Measurements from ENCODE around the gene OCLN.
"Not testable (repeated sequence)": the region's sequence is repeated elsewhere in the genome, so short reads cannot be mapped to it uniquely, and the experiment has no call there.

Gene OCLN

GRCh38 chr5:69492391-69492922 is at the start of gene OCLN:
Gene OCLN (plus strand): TSS chr5:69492790. CDS start chr5:69504245, 11,455 bp downstream.
- Mint-ChIP-seq H3K27ac (no peak within 1 kb of the TSS), H3K27me3 (peaks cover 66% of the 10 kb centered on the region), H3K36me3 (ENCODE audit: low read depth) (no peaks in the 10 kb centered on the region), H3K4me1 (ENCODE audit: low read depth) (peaks cover 14% of the 10 kb centered on the region), H3K9me3 (no peaks in the 10 kb centered on the region), H3K4me3 (peak within 1 kb of the TSS; percentile 75)
- peak; percentile 53 for DNase-seq

GRCh38 chr5:69444127-69444754 is 48.3 kb upstream of the OCLN start:
- no peak for DNase-seq
- Mint-ChIP-seq H3K4me3 (no peak overlapping the region), H3K4me1 (ENCODE audit: low read depth) (no peaks in the 10 kb centered on the region), H3K9me3 (no peaks in the 10 kb centered on the region), H3K36me3 (ENCODE audit: low read depth) (no peaks in the 10 kb centered on the region), H3K27me3 (no peaks in the 10 kb centered on the region), H3K27ac (no peak overlapping the region)

- Mint-ChIP-seq H3K4me3 (no peak overlapping the region), H3K27me3 (peaks cover 3% of the 10 kb centered on the region), H3K9me3 (no peaks in the 10 kb centered on the region), H3K4me1 (ENCODE audit: low read depth) (no peaks in the 10 kb centered on the region), H3K36me3 (ENCODE audit: low read depth) (no peaks in the 10 kb centered on the region), H3K27ac (no peak overlapping the region)
- DNase-seq, result no peak
Measured at GRCh38 chr5:69449511-69449910, 43.1 kb upstream of the OCLN start.

GRCh38 chr5:69450116-69450515 is 42.5 kb upstream of the OCLN start:
- no peaks in the 10 kb centered on the region for H3K36me3 Mint-ChIP-seq (ENCODE audit: low read depth)
- H3K4me3 Mint-ChIP-seq, result no peak overlapping the region
- DNase-seq, result no peak
- no peaks in the 10 kb centered on the region for H3K4me1 Mint-ChIP-seq (ENCODE audit: low read depth)
- peaks cover 7% of the 10 kb centered on the region for H3K27me3 Mint-ChIP-seq
- H3K27ac Mint-ChIP-seq, result no peak overlapping the region
- no peaks in the 10 kb centered on the region for H3K9me3 Mint-ChIP-seq

- not testable (repeated sequence) for H3K9me3 Mint-ChIP-seq, H3K27me3 Mint-ChIP-seq
Measured at GRCh38 chr5:69450527-69450926, 42.1 kb upstream of the OCLN start.

GRCh38 chr5:69451941-69452647 is 40.5 kb upstream of the OCLN start:
- no peak overlapping the region for H3K27ac Mint-ChIP-seq
- no peaks in the 10 kb centered on the region for H3K4me1 Mint-ChIP-seq (ENCODE audit: low read depth)
- H3K27me3 Mint-ChIP-seq, result peaks cover 7% of the 10 kb centered on the region

More at GRCh38 chr5:69450527-69450926, 42.1 kb upstream of the OCLN start:
- H3K27ac Mint-ChIP-seq; H3K36me3 Mint-ChIP-seq (ENCODE audit: low read depth); H3K4me1 Mint-ChIP-seq (ENCODE audit: low read depth); H3K4me3 Mint-ChIP-seq; DNase-seq: not testable (repeated sequence)

GRCh38 chr5:69453487-69453886 is 39.1 kb upstream of the OCLN start:
- H3K36me3 Mint-ChIP-seq (ENCODE audit: low read depth); H3K4me1 Mint-ChIP-seq (ENCODE audit: low read depth); H3K9me3 Mint-ChIP-seq; DNase-seq; H3K27me3 Mint-ChIP-seq; H3K4me3 Mint-ChIP-seq; H3K27ac Mint-ChIP-seq: not testable (repeated sequence)

More at GRCh38 chr5:69451941-69452647, 40.5 kb upstream of the OCLN start:
- H3K9me3 Mint-ChIP-seq, result no peaks in the 10 kb centered on the region
- H3K4me3 Mint-ChIP-seq, result no peak overlapping the region
- H3K36me3 Mint-ChIP-seq (ENCODE audit: low read depth), result no peaks in the 10 kb centered on the region
- no peak for DNase-seq

- H3K36me3 Mint-ChIP-seq (ENCODE audit: low read depth), result no peaks in the 10 kb centered on the region
- no peak overlapping the region for H3K27ac Mint-ChIP-seq
- no peak overlapping the region for H3K4me3 Mint-ChIP-seq
- DNase-seq, result no peak
- H3K9me3 Mint-ChIP-seq, result no peaks in the 10 kb centered on the region
- no peaks in the 10 kb centered on the region for H3K4me1 Mint-ChIP-seq (ENCODE audit: low read depth)
- peaks cover 18% of the 10 kb centered on the region for H3K27me3 Mint-ChIP-seq
Measured at GRCh38 chr5:69454460-69455249, 37.9 kb upstream of the OCLN start.

- H3K27ac Mint-ChIP-seq; H3K4me1 Mint-ChIP-seq (ENCODE audit: low read depth); DNase-seq; H3K4me3 Mint-ChIP-seq; H3K36me3 Mint-ChIP-seq (ENCODE audit: low read depth); H3K9me3 Mint-ChIP-seq: not testable (repeated sequence)
- peaks cover 19% of the 10 kb centered on the region for H3K27me3 Mint-ChIP-seq
Measured at GRCh38 chr5:69455428-69455988, 37.1 kb upstream of the OCLN start.

GRCh38 chr5:69462170-69462569 is 30.4 kb upstream of the OCLN start:
- no peaks in the 10 kb centered on the region for H3K9me3 Mint-ChIP-seq
- H3K36me3 Mint-ChIP-seq (ENCODE audit: low read depth), result no peaks in the 10 kb centered on the region
- no peaks in the 10 kb centered on the region for H3K4me1 Mint-ChIP-seq (ENCODE audit: low read depth)
- no peak for DNase-seq
- H3K27me3 Mint-ChIP-seq, result peaks cover 12% of the 10 kb centered on the region
- H3K4me3 Mint-ChIP-seq, result no peak overlapping the region
- H3K27ac Mint-ChIP-seq, result no peak overlapping the region

GRCh38 chr5:69466375-69466774 is 26.2 kb upstream of the OCLN start:
- not testable (repeated sequence) for H3K27ac Mint-ChIP-seq; H3K27me3 Mint-ChIP-seq; DNase-seq; H3K36me3 Mint-ChIP-seq (ENCODE audit: low read depth); H3K4me1 Mint-ChIP-seq (ENCODE audit: low read depth); H3K4me3 Mint-ChIP-seq; H3K9me3 Mint-ChIP-seq

- Mint-ChIP-seq H3K36me3 (ENCODE audit: low read depth) (no peaks in the 10 kb centered on the region), H3K27me3 (no peaks in the 10 kb centered on the region), H3K4me3 (no peak overlapping the region), H3K9me3 (no peaks in the 10 kb centered on the region), H3K4me1 (ENCODE audit: low read depth) (no peaks in the 10 kb centered on the region), H3K27ac (no peak overlapping the region)
- DNase-seq, result no peak
Measured at GRCh38 chr5:69467442-69468225, 25.0 kb upstream of the OCLN start.

GRCh38 chr5:69468631-69469030 is 24.0 kb upstream of the OCLN start:
- no peak for DNase-seq
- Mint-ChIP-seq H3K4me3 (no peak overlapping the region), H3K36me3 (ENCODE audit: low read depth) (no peaks in the 10 kb centered on the region), H3K27me3 (no peaks in the 10 kb centered on the region), H3K27ac (no peak overlapping the region), H3K4me1 (ENCODE audit: low read depth) (no peaks in the 10 kb centered on the region), H3K9me3 (no peaks in the 10 kb centered on the region)

GRCh38 chr5:69471516-69471915 is 21.1 kb upstream of the OCLN start:
- not testable (repeated sequence) for H3K9me3 Mint-ChIP-seq

More at GRCh38 chr5:69471516-69471915, 21.1 kb upstream of the OCLN start:
- H3K36me3 Mint-ChIP-seq (ENCODE audit: low read depth); H3K4me3 Mint-ChIP-seq; H3K4me1 Mint-ChIP-seq (ENCODE audit: low read depth); H3K27ac Mint-ChIP-seq; H3K27me3 Mint-ChIP-seq; DNase-seq: not testable (repeated sequence)

All from activated T-cell treated with anti-CD3 and anti-CD28 coated beads, Interleukin-2, amount 50 U/mL, for 24 hours (primary cell).